ENCODE data around the gene NUSAP1.
A peak's percentile ranks its signal among the peaks of the same experiment; 100 is the strongest.
"Not testable (repeated sequence)": the region's sequence is repeated elsewhere in the genome, so short reads cannot be mapped to it uniquely, and the experiment has no call there.

Gene NUSAP1

GRCh38 chr15:41416128-41416741, 83.6 kb downstream of the NUSAP1 start:
- no peak for DNase-seq

DNA sequence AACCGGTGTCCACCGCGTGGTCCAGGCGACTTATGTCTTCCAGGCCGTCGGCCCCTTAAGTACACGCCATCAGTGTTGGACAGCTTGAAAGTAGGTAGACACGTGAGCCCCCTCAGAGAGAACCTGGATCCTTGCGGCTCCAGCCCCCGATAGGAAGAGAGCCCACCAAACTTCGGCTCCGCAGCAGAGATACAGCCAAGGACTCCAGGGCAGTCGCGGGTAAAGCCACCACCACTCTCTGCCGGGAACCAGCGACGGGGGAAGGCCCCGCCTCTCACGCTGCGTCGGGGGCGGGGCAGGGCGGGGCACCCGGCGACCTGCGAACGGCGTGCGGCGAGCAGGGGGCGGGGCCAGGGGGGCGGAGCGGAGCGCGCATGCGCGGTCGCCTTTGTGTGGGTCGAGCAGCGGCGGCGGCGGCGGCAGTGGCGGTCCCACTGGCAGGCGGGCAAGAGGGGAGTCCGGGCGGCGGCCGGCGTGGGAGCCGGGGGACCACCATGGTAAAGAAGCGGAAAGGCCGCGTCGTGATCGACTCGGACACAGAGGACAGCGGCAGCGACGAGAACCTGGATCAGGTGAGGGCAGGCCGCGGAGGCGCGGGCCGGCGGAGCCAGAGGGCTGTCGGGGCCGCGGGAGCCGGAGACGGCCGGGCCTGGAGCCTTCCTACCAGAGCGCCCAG, 84.2 kb downstream of the NUSAP1 start, which contains the start of gene RTF1:
RTF1 (plus strand) TSS at position 354 of the 676 bp plus-strand sequence; CDS start at position 375, 21 bp downstream.
- peak; percentile 94 to 99 for DNase-seq

DNA sequence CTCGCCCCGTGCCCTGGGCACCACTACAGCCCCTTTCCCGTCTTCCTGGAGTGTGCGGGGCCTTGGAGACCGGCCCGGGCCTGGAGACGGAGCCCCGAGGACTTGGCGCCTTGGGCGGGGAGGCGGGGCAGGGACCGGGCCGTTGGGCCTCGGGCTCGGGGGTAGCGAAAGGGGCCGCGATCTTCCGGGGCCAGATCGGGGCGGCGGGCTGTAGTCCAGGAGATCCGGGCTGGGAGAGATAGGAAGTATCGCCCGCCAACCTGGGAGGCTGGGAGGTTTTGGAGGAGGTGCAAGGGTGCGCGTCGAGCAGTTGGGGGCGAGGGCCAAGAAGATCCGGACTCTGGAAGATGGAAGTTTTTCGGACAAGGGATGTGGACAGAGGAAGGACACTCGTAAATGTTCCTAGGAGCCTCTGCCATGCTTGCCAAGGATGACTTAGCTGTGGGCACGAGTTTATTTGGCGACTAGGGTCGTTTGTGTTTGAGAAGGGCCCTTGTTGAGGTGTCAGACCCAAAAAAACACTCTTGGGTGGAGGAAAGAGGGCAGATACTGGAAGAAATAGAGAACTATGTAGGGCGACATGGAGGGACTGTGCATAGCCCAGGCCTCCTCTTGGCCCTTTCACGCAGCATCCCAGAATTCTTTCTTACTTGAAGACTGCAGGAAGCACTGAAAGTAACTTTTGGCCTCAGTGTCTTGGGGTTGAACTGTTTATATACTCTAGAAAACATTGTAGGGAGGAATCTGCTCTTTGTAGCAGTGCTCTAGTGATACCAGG, 84.9 kb downstream of the NUSAP1 start:
- DNase-seq = peak; percentile 15 to 36

DNA sequence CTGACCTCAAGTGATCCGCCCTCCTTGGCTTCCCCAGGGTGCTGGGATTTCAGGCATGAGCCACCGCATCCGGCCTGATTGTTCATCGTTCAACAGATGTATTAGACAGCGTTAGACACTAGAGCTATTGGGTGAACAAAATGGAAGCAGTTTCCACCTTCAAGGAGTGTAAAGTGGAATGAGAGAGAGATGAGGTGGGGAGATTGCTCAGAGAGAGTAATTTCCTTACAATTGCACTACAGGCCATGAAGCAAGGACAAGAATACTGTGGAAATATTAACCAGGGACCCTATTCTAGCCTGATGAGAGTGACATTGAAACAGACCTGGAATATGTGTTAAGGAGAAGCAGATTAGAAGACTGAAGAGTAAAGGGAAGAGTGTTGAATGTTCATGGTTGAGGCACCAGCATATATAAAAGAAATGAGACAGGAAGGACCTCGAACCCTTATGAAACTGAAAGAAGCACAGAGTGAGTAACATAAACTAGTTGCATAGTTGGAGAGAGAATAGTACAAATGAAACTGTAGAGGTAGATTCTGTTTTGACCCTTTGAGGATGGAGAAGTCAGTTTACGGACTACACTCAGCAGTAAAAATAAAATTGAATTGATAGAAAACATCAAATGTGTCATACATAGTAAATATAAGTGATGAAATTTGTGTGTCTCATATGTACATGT, 91.4 kb downstream of the NUSAP1 start:
- no peak for DNase-seq

- DNase-seq = no peak
These were observed 92.1 kb downstream of the NUSAP1 start for GRCh38 chr15:41424809-41425208.

- not testable (repeated sequence) for DNase-seq
These were observed 93.2 kb downstream of the NUSAP1 start for GRCh38 chr15:41425907-41426306.

- no peak for DNase-seq
These were observed 96.6 kb downstream of the NUSAP1 start for GRCh38 chr15:41429003-41429890.

Data from stimulated activated CD4-positive, alpha-beta T cell treated with anti-CD3 and anti-CD28 coated beads, Interleukin-4, amount 100 ng/mL, for 4 hours (primary cell).